GM15510 (cell line): ENCODE data around the gene SGMS1.

Experiments used
- POLR2A ChIP-seq: IDR thresholded peaks from 3 replicates; pipeline ENCODE4 v1.6.1; 2011; ENCODE audit warnings: borderline replicate concordance; ENCODE audit not compliant: insufficient read length; ENCODE audit errors: extremely low read depth

Gene SGMS1

GRCh38 chr10:50623663-50624412 is at the start of gene SGMS1:
Gene SGMS1, minus strand, starts transcription at chr10:50623956. Its CDS starts 279,842 bp downstream, at chr10:50344114.
- TF ChIP-seq POLR2A, result peak; percentile 71

- TF ChIP-seq POLR2A, result peak; percentile 34
These were observed 36.3 kb upstream of the SGMS1 start for GRCh38 chr10:50659865-50660730.

GRCh38 chr10:50658165-50658564 is 34.4 kb upstream of the SGMS1 start:
- no peak for TF ChIP-seq POLR2A

GRCh38 chr10:50653758-50654157 is 30.0 kb upstream of the SGMS1 start:
- TF ChIP-seq POLR2A, result no peak

- TF ChIP-seq POLR2A, result no peak
These were observed 29.4 kb upstream of the SGMS1 start for GRCh38 chr10:50653142-50653541.

GRCh38 chr10:50651808-50652207 is 28.1 kb upstream of the SGMS1 start:
- TF ChIP-seq POLR2A, result no peak

- TF ChIP-seq POLR2A, result no peak
These were observed 26.7 kb upstream of the SGMS1 start for GRCh38 chr10:50650481-50650880.

- no peak for TF ChIP-seq POLR2A
These were observed 25.1 kb upstream of the SGMS1 start for GRCh38 chr10:50648935-50649227.

GRCh38 chr10:50648089-50648934 is 24.6 kb upstream of the SGMS1 start:
- no peak for TF ChIP-seq POLR2A

- no peak for TF ChIP-seq POLR2A
These were observed 21.5 kb upstream of the SGMS1 start for GRCh38 chr10:50645236-50645635.

- TF ChIP-seq POLR2A, result no peak
These were observed 17.9 kb upstream of the SGMS1 start for GRCh38 chr10:50641626-50642025.

GRCh38 chr10:50640238-50640637 is 16.5 kb upstream of the SGMS1 start:
- TF ChIP-seq POLR2A, result no peak

GRCh38 chr10:50636618-50637579 is 13.1 kb upstream of the SGMS1 start:
- no peak for TF ChIP-seq POLR2A

- TF ChIP-seq POLR2A, result no peak
These were observed 11.5 kb upstream of the SGMS1 start for GRCh38 chr10:50635286-50635685.

GRCh38 chr10:50634479-50634878 is 10.7 kb upstream of the SGMS1 start:
- no peak for TF ChIP-seq POLR2A

GRCh38 chr10:50631052-50631451 is 7.3 kb upstream of the SGMS1 start:
- no peak for TF ChIP-seq POLR2A
